NCI-H1694 (cell line): ENCODE results near the gene NET1.
"Not testable (repeated sequence)": the region's sequence is repeated elsewhere in the genome, so short reads cannot be mapped to it uniquely, and the experiment has no call there.

Experiments used
- DNase-seq: peaks from one replicate; lab custom pipeline; 2025; lab: John Stamatoyannopoulos, UW

NET1 gene

GRCh38 chr10:5462841-5463293, 50.5 kb downstream of the NET1 start:
- no peak for DNase-seq

GRCh38 chr10:5464546-5464945, 52.2 kb downstream of the NET1 start:
- no peak for DNase-seq

- no peak for DNase-seq
These were observed 53.7 kb downstream of the NET1 start for GRCh38 chr10:5465976-5466450.

- no peak for DNase-seq
These were observed 54.3 kb downstream of the NET1 start for GRCh38 chr10:5466451-5467206.

- DNase-seq = no peak
These were observed 54.8 kb downstream of the NET1 start for GRCh38 chr10:5467207-5467535.

GRCh38 chr10:5467634-5468255, 55.4 kb downstream of the NET1 start:
- no peak for DNase-seq

GRCh38 chr10:5468262-5469106, 56.1 kb downstream of the NET1 start:
- DNase-seq = no peak

GRCh38 chr10:5469353-5470061, 57.1 kb downstream of the NET1 start:
- no peak for DNase-seq

- DNase-seq = no peak
These were observed 57.9 kb downstream of the NET1 start for GRCh38 chr10:5470062-5470751.

GRCh38 chr10:5474642-5475041, 62.3 kb downstream of the NET1 start:
- DNase-seq = not testable (repeated sequence)

- not testable (repeated sequence) for DNase-seq
These were observed 62.7 kb downstream of the NET1 start for GRCh38 chr10:5475088-5475487.

- not testable (repeated sequence) for DNase-seq
These were observed 63.8 kb downstream of the NET1 start for GRCh38 chr10:5475974-5476807.

GRCh38 chr10:5476918-5477525, 64.7 kb downstream of the NET1 start:
- DNase-seq = no peak

- DNase-seq = no peak
These were observed 65.8 kb downstream of the NET1 start for GRCh38 chr10:5477948-5478693.

- DNase-seq = no peak
These were observed 66.4 kb downstream of the NET1 start for GRCh38 chr10:5478694-5479305.

- no peak for DNase-seq
These were observed 67.3 kb downstream of the NET1 start for GRCh38 chr10:5479481-5480161.

GRCh38 chr10:5480162-5480941, 68.0 kb downstream of the NET1 start:
- no peak for DNase-seq
